Thyroid gland (tissue), 4 donors: ENCODE data around the gene P2RY2. TPM values are rescaled to one million over a fixed set of nuclear protein-coding genes. Genes with fewer than 3 reads are reported as not detected.

ENCODE experiments used
- DNase-seq, 2 donors: peaks; one replicate each; pipeline ENCODE4 v3.0.0-alpha.2; 2019
- H3K27ac ChIP-seq, 3 donors: fragments of 200-600 bp; sonication (generic); 1 replicate in 2 of 3; 2 replicates in 1 of 3; pipeline ENCODE4 v1.5.1; 2016 to 2019; ENCODE audit warnings: mild to moderate bottlenecking in 1 of 3, moderate library complexity in 1 of 3
- H3K27me3 ChIP-seq: fragments of 200-600 bp; sonication (generic); one replicate; pipeline ENCODE4 v1.5.1; 2019
- H3K36me3 ChIP-seq, 2 donors: fragments of 200-600 bp; sonication (generic); one replicate each; pipeline ENCODE4 v1.5.1; 2016 to 2019
- H3K4me1 ChIP-seq, 2 donors: fragments of 200-600 bp; sonication (generic); one replicate each; pipeline ENCODE4 v1.5.1; 2017 to 2019
- H3K4me3 ChIP-seq, 3 donors: fragments of 200-600 bp; sonication (generic); replicated peaks in 1 of 3; 1 replicate in 2 of 3; 2 replicates in 1 of 3; pipeline ENCODE4 v1.5.1; 2016; ENCODE audit warnings: mild to moderate bottlenecking in 1 of 3
- H3K9me3 ChIP-seq: fragments of 200-600 bp; sonication (generic); one replicate; pipeline ENCODE4 v1.5.1; 2017
- POLR2A ChIP-seq, 2 donors: fragments of 450-650 bp; IDR thresholded peaks; one replicate each; pipeline ENCODE4 v1.6.1; 2017; ENCODE audit warnings: antibody characterized with exemption in 2 of 2, mild to moderate bottlenecking in 2 of 2, moderate library complexity in 1 of 2
- WGBS, 2 donors: methylation state at CpG; one replicate each; pipeline ENCODE4 v1.1.5; 2017; 5-methylcytosine and 5-hydroxymethylcytosine counted together
- intact Hi-C: fragments of 100-400 bp; cut with DNase I; formaldehyde crosslinking; loops from one replicate; pipeline ENCODE4 v1.15.1; 2023
- total RNA-seq, 4 donors: library from RNA; depleted of rRNA; stranded (reverse); fragments of >200 nt; gene quantifications; one replicate each; pipeline ENCODE4 v1.2.3, GENCODE V29; 2016
- TF ChIP-seq, protein P1 (sequence below), 6 experiments: fragments of 200-600 bp in 3 of 6; fragments of 450-650 bp in 3 of 6; sonication (generic) in 3 of 6; IDR thresholded peaks; one replicate each; pipeline ENCODE4 v1.5.1; 2016 to 2019; ENCODE audit warnings: antibody characterized with exemption in 6 of 6, mild to moderate bottlenecking in 2 of 6, inconsistent platforms in 1 of 6, moderate library complexity in 1 of 6

P2RY2 gene
- total RNA-seq, 4 donors from 2014 or later = 29.3 to 38.1 (median 37.7) TPM

DNA sequence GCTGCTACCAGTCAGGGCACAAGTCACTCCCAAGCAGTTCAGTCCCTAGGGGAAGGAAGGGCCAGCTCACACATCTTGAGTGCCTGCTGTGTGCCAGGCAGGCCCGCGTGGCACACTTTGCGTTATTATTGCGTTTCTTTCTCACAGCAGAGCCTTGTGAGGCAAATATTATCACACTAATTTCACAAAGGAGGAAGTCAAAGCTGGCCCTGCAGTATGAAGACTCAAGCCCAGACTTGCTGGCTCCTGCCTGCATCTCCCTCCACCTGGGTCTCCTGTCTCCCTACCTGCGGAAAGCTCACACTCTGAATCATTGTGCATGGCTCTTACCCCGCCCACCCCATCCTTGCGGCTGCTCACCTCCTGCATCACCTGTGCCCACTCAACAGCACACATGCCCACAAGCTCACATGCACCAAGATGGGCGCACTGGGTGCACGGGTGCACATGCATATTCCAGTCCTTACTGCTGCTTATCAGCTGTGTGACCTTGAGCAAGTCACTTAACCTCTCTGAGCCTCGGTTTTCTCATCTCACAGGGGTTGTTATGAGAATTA, 31.7 kb upstream of the P2RY2 start:
- Histone ChIP-seq H3K27me3 (no peaks in the 10 kb centered on the region), H3K9me3 (no peaks in the 10 kb centered on the region), H3K4me1 (peaks cover 12 to 18% of the 10 kb centered on the region in 2 donors), H3K27ac (peak overlapping the region; percentile 18 to 44 (median 19)), H3K4me3 (no peak overlapping the region), H3K36me3 (no peaks in the 10 kb centered on the region)
- intact Hi-C loops = loop anchor here (5.0 kb wide), 1 partner anchor 51 kb away; no protein-coding TSS in a partner anchor
- WGBS, 2 donors = 66 to 73% methylated on average over 10 of the region's 10 CpGs
- no peak for DNase-seq
- TF ChIP-seq POLR2A (IDR thresholded peaks at IDR 0.05) = no peak
- TF ChIP-seq, protein P1, sequence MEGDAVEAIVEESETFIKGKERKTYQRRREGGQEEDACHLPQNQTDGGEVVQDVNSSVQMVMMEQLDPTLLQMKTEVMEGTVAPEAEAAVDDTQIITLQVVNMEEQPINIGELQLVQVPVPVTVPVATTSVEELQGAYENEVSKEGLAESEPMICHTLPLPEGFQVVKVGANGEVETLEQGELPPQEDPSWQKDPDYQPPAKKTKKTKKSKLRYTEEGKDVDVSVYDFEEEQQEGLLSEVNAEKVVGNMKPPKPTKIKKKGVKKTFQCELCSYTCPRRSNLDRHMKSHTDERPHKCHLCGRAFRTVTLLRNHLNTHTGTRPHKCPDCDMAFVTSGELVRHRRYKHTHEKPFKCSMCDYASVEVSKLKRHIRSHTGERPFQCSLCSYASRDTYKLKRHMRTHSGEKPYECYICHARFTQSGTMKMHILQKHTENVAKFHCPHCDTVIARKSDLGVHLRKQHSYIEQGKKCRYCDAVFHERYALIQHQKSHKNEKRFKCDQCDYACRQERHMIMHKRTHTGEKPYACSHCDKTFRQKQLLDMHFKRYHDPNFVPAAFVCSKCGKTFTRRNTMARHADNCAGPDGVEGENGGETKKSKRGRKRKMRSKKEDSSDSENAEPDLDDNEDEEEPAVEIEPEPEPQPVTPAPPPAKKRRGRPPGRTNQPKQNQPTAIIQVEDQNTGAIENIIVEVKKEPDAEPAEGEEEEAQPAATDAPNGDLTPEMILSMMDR (IDR thresholded peaks at IDR 0.05) = no peak

DNA sequence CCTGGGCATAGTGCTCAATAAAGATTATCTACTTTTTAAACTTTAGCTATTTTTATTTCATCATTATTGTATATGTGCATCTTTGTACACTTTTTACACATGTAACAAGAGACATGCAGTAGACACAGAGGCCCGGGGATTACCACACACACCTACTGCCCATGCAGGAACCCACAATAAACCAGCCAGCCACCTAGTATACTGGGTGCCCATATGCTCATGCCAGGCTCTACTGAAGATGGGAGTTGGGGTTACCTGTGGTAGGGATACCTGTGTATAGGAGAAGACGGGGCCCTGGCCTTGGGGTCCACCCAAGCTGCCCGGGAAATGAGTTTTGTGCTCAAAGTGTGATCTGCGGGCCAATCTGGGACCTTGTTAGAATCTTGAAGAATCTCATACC, 31.2 kb upstream of the P2RY2 start:
- no peak for TF ChIP-seq POLR2A (IDR thresholded peaks at IDR 0.05)
- TF ChIP-seq, protein P1 (IDR thresholded peaks at IDR 0.05) = no peak
- Histone ChIP-seq H3K27me3 (no peaks in the 10 kb centered on the region), H3K4me1 (peaks cover 12 to 18% of the 10 kb centered on the region in 2 donors), H3K4me3 (no peak overlapping the region), H3K36me3 (no peaks in the 10 kb centered on the region), H3K27ac (no peak overlapping the region), H3K9me3 (no peaks in the 10 kb centered on the region)
- intact Hi-C loops = loop anchor here (5.0 kb wide), 1 partner anchor 50 kb away; no protein-coding TSS in a partner anchor
- no peak for DNase-seq
- 58 to 73% methylated on average over 4 of the region's 4 CpGs for WGBS, 2 donors

DNA sequence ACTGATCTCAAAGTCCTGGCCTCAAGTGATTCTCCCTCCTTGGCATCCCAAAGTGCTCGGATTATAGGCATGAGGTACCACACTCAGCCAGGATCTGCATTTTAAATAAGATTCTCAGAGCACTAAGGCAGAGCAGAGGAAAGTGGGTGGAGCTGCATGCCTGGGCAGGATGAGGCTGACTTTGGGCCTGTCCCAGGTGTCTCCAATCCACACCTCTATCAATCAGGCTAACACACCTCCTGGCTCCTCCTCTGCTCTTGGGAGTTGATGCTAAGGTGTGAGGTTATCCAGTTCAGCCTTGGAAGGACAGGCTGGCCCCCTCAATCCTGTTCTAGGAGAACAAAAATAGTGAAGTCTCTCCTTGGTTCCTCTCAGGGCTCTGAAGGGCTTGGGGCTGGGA, 30.2 kb upstream of the P2RY2 start:
- H3K4me3 ChIP-seq = no peak overlapping the region
- no peak for DNase-seq
- no peak for TF ChIP-seq POLR2A (IDR thresholded peaks at IDR 0.05)
- H3K27ac ChIP-seq = no peak overlapping the region
- no peaks in the 10 kb centered on the region for H3K36me3 ChIP-seq
- no peaks in the 10 kb centered on the region for H3K9me3 ChIP-seq
- intact Hi-C loops = loop anchor here (5.0 kb wide), 1 partner anchor 49 kb away; no protein-coding TSS in a partner anchor
- peaks cover 12 to 18% of the 10 kb centered on the region in 2 donors for H3K4me1 ChIP-seq
- H3K27me3 ChIP-seq = no peaks in the 10 kb centered on the region
- 91 to 100% methylated on average over 1 of the region's 1 CpG for whole genome bisulfite sequencing, 2 donors

DNA sequence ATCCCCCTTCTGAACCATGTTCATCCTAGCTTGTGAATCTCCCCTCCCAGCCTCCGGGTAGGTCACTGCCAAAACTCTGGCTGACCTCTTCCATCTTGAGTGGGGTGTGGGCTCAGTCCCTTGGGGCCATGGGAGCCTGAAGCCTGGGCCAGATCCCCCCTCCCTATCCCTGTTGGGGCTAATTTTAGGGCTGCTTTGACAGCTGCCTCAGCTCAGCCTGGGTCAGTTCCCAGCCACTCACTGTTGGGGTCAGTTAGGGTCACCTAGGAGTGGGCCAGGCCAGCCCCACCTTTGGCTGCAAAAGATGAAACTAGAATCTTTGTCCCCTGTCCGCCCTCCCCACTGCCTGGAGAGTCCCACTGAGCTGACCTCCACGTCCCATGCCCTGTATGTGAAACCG, 29.8 kb upstream of the P2RY2 start:
- no peaks in the 10 kb centered on the region for H3K27me3 ChIP-seq
- no peak for TF ChIP-seq POLR2A (IDR thresholded peaks at IDR 0.05)
- TF ChIP-seq, protein P1 (IDR thresholded peaks at IDR 0.05) = no peak
- intact Hi-C loops = loop anchor here (5.0 kb wide), 1 partner anchor 49 kb away; no protein-coding TSS in a partner anchor

DNA sequence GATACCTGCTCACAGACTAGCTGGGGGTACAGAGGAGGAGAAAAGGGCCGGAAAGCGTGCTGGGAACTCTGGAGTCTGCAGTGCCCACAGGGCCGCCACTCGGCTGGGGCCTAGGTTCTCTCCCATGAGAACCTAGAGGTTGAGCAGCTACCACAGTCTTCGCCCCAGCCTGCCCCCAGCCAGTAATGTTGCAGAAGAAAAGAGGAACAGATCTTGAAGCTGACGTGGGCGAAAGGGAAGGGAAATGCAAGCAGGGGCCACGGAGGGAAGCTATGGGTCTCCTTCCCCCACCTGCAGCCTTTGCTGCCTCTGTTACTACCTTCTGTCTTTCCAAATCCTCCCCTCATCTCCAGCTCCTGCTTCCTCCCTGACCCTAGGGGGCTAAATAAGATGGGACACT, 28.8 kb upstream of the P2RY2 start:
- no peak for TF ChIP-seq POLR2A (IDR thresholded peaks at IDR 0.05)
- TF ChIP-seq, protein P1 (IDR thresholded peaks at IDR 0.05) = no peak
- Histone ChIP-seq H3K27ac (no peak overlapping the region), H3K4me1 (peaks cover 17 to 24% of the 10 kb centered on the region in 2 donors), H3K4me3 (no peak overlapping the region), H3K27me3 (no peaks in the 10 kb centered on the region), H3K9me3 (no peaks in the 10 kb centered on the region), H3K36me3 (no peaks in the 10 kb centered on the region)
- WGBS, 2 donors = 84% methylated on average over 8 of the region's 8 CpGs
- DNase-seq = no peak
- intact Hi-C loops = loop anchor here (5.0 kb wide), 1 partner anchor 48 kb away; no protein-coding TSS in a partner anchor

More for the DNA sequence above, 29.8 kb upstream of the P2RY2 start:
- H3K4me3 ChIP-seq = no peak overlapping the region
- no peaks in the 10 kb centered on the region for H3K9me3 ChIP-seq
- no peak for DNase-seq
- no peak overlapping the region for H3K27ac ChIP-seq
- peaks cover 12 to 18% of the 10 kb centered on the region in 2 donors for H3K4me1 ChIP-seq
- 82 to 88% methylated on average over 4 of the region's 4 CpGs for WGBS, 2 donors
- H3K36me3 ChIP-seq = no peaks in the 10 kb centered on the region
